GM19023 (cell line): ENCODE data around the gene DZANK1.
"Not testable (repeated sequence)": the region's sequence is repeated elsewhere in the genome, so short reads cannot be mapped to it uniquely, and the experiment has no call there.

Experiments used
- ATAC-seq: cut with Tn5 transposase; IDR thresholded peaks from one replicate; pipeline ENCODE4 v1.9.1; 2021; ENCODE audit warnings: mild to moderate bottlenecking, moderate library complexity; ENCODE audit not compliant: unreplicated experiment

Gene DZANK1

GRCh38 chr20:18440403-18440802 is 26.4 kb downstream of the DZANK1 start:
- ATAC-seq, result no peak

- no peak for ATAC-seq
Measured at GRCh38 chr20:18436847-18437246, 30.0 kb downstream of the DZANK1 start.

GRCh38 chr20:18431206-18431605 is 35.6 kb downstream of the DZANK1 start:
- no peak for ATAC-seq

- no peak for ATAC-seq
Measured at GRCh38 chr20:18430172-18430826, 36.5 kb downstream of the DZANK1 start.

- ATAC-seq, result no peak
Measured at GRCh38 chr20:18428490-18429173, 38.2 kb downstream of the DZANK1 start.

- no peak for ATAC-seq
Measured at GRCh38 chr20:18427214-18427613, 39.6 kb downstream of the DZANK1 start.

- no peak for ATAC-seq
Measured at GRCh38 chr20:18421608-18422007, 45.2 kb downstream of the DZANK1 start.

- no peak for ATAC-seq
Measured at GRCh38 chr20:18416486-18416885, 50.3 kb downstream of the DZANK1 start.

- no peak for ATAC-seq
Measured at GRCh38 chr20:18414140-18414539, 52.7 kb downstream of the DZANK1 start.

- ATAC-seq, result no peak
Measured at GRCh38 chr20:18412221-18412901, 54.5 kb downstream of the DZANK1 start.

- no peak for ATAC-seq
Measured at GRCh38 chr20:18405826-18406225, 61.0 kb downstream of the DZANK1 start.

GRCh38 chr20:18404172-18404571 is 62.7 kb downstream of the DZANK1 start:
- no peak for ATAC-seq

- no peak for ATAC-seq
Measured at GRCh38 chr20:18403269-18403668, 63.6 kb downstream of the DZANK1 start.

- no peak for ATAC-seq
Measured at GRCh38 chr20:18401305-18401704, 65.5 kb downstream of the DZANK1 start.

GRCh38 chr20:18400460-18400859 is 66.4 kb downstream of the DZANK1 start:
- ATAC-seq, result no peak

- ATAC-seq, result not testable (repeated sequence)
Measured at GRCh38 chr20:18398713-18399112, 68.1 kb downstream of the DZANK1 start.

- ATAC-seq, result no peak
Measured at GRCh38 chr20:18397030-18397429, 69.8 kb downstream of the DZANK1 start.

GRCh38 chr20:18395544-18395943 is 71.3 kb downstream of the DZANK1 start:
- ATAC-seq, result no peak

GRCh38 chr20:18394363-18394762 is 72.5 kb downstream of the DZANK1 start:
- no peak for ATAC-seq

- ATAC-seq, result no peak
Measured at GRCh38 chr20:18391686-18392085, 75.1 kb downstream of the DZANK1 start.

GRCh38 chr20:18390201-18390600 is 76.6 kb downstream of the DZANK1 start:
- ATAC-seq, result no peak

GRCh38 chr20:18388860-18389259 is 78.0 kb downstream of the DZANK1 start:
- no peak for ATAC-seq
